GM19467 (cell line): ENCODE data around the gene ZMAT5.

Experiments
- ATAC-seq: cut with Tn5 transposase; IDR thresholded peaks from one replicate; pipeline ENCODE4 v1.9.1; 2021; ENCODE audit warnings: mild to moderate bottlenecking, moderate library complexity; ENCODE audit not compliant: unreplicated experiment

Gene ZMAT5

GRCh38 chr22:29712119-29712518 is 54.7 kb downstream of the ZMAT5 start:
- no peak for ATAC-seq

GRCh38 chr22:29710922-29711593 is 55.7 kb downstream of the ZMAT5 start:
- ATAC-seq, result no peak

GRCh38 chr22:29710193-29710592 is 56.6 kb downstream of the ZMAT5 start:
- ATAC-seq, result no peak

- no peak for ATAC-seq
Measured at GRCh38 chr22:29707471-29707870, 59.3 kb downstream of the ZMAT5 start.

GRCh38 chr22:29707010-29707409 is 59.8 kb downstream of the ZMAT5 start:
- ATAC-seq, result no peak

GRCh38 chr22:29706486-29706885 is 60.3 kb downstream of the ZMAT5 start:
- no peak for ATAC-seq

GRCh38 chr22:29705651-29706050 is 61.2 kb downstream of the ZMAT5 start:
- no peak for ATAC-seq

- no peak for ATAC-seq
Measured at GRCh38 chr22:29704528-29705285, 62.1 kb downstream of the ZMAT5 start.

GRCh38 chr22:29703569-29704195 is 63.1 kb downstream of the ZMAT5 start:
- no peak for ATAC-seq

GRCh38 chr22:29702931-29703501 is 63.8 kb downstream of the ZMAT5 start:
- no peak for ATAC-seq

GRCh38 chr22:29702000-29702930 is 64.5 kb downstream of the ZMAT5 start:
- ATAC-seq, result no peak

- ATAC-seq, result no peak
Measured at GRCh38 chr22:29701155-29701999, 65.4 kb downstream of the ZMAT5 start.

- no peak for ATAC-seq
Measured at GRCh38 chr22:29700900-29701154, 66.0 kb downstream of the ZMAT5 start.

- ATAC-seq, result no peak
Measured at GRCh38 chr22:29700206-29700899, 66.5 kb downstream of the ZMAT5 start.

GRCh38 chr22:29697853-29698598 is 68.8 kb downstream of the ZMAT5 start:
- no peak for ATAC-seq

GRCh38 chr22:29695129-29695926 is 71.5 kb downstream of the ZMAT5 start:
- ATAC-seq, result no peak

GRCh38 chr22:29693671-29694070 is 73.1 kb downstream of the ZMAT5 start:
- no peak for ATAC-seq

GRCh38 chr22:29693161-29693560 is 73.6 kb downstream of the ZMAT5 start:
- no peak for ATAC-seq
